A673 (cell line): ENCODE results near the gene ACOXL. TPM values are rescaled to one million over a fixed set of nuclear protein-coding genes. Genes with fewer than 3 reads are reported as not detected.

ENCODE experiments used
- BruUV-seq: library from RNA; stranded (reverse); fragments of 400-500 nt; replicated peaks from 2 replicates; lab custom pipeline; 2021; lab: Mats Ljungman, UMichigan
- CTCF ChIA-PET: fragments of 300-600 bp; sonication (Branson Sonifier 250); formaldehyde crosslinking; loops from one replicate; lab custom pipeline; 2022; ENCODE audit warnings: antibody characterized with exemption; lab: Charles Lee
- POLR2A ChIA-PET: fragments of 300-600 bp; sonication (Branson Sonifier 250); formaldehyde crosslinking; loops from one replicate; lab custom pipeline; 2022; ENCODE audit warnings: antibody characterized with exemption; ENCODE audit not compliant: low non-redundant PET; lab: Charles Lee
- DNase-seq: peaks from one replicate; pipeline ENCODE4 v3.0.0-alpha.2; 2015; ENCODE audit warnings: low spot score
- H3K27ac ChIP-seq: fragments of 200-600 bp; sonication (generic); 2 replicates; pipeline ENCODE4 v1.5.1; 2016; ENCODE audit warnings: mixed run types, low read depth, mild to moderate bottlenecking, mixed read lengths, antibody characterized with exemption, low read length; ENCODE audit not compliant: poor library complexity, severe bottlenecking
- H3K27me3 ChIP-seq: fragments of 200-600 bp; sonication (generic); replicated peaks from 2 replicates; pipeline ENCODE4 v1.6.1; 2017; ENCODE audit warnings: mixed run types, low read depth, mild to moderate bottlenecking, mixed read lengths, antibody characterized with exemption, low read length; ENCODE audit not compliant: insufficient read depth, poor library complexity
- H3K36me3 ChIP-seq: fragments of 200-600 bp; sonication (generic); 2 replicates; pipeline ENCODE4 v1.6.1; 2016; ENCODE audit warnings: mixed run types, mild to moderate bottlenecking, mixed read lengths, antibody characterized with exemption, low read length; ENCODE audit not compliant: insufficient read depth, poor library complexity, severe bottlenecking
- H3K4me1 ChIP-seq: fragments of 200-600 bp; sonication (generic); 2 replicates; pipeline ENCODE4 v1.6.1; 2017; ENCODE audit warnings: mixed run types, mild to moderate bottlenecking, mixed read lengths, antibody characterized with exemption, low read length; ENCODE audit not compliant: insufficient read depth, poor library complexity, severe bottlenecking
- H3K4me3 ChIP-seq: fragments of 200-600 bp; sonication (generic); 2 replicates; pipeline ENCODE4 v1.5.1; 2016; ENCODE audit warnings: low read depth, mixed run types, mild to moderate bottlenecking, mixed read lengths, low read length; ENCODE audit not compliant: poor library complexity, severe bottlenecking
- H3K9me3 ChIP-seq: fragments of 200-600 bp; sonication (generic); 2 replicates; pipeline ENCODE4 v1.6.1; 2016; ENCODE audit warnings: mixed run types, low read depth, mild to moderate bottlenecking, mixed read lengths, antibody characterized with exemption, low read length; ENCODE audit not compliant: poor library complexity, severe bottlenecking
- EZH2 ChIP-seq: fragments of 200-600 bp; sonication (generic); IDR thresholded peaks from 2 replicates; pipeline ENCODE4 v1.6.1; 2017; ENCODE audit warnings: borderline replicate concordance, low read depth, mild to moderate bottlenecking, mixed read lengths, antibody characterized with exemption, low read length; ENCODE audit not compliant: poor library complexity, severe bottlenecking
- intact Hi-C: fragments of 100-400 bp; cut with micrococcal nuclease; formaldehyde crosslinking; loops from one replicate; pipeline ENCODE4 v1.10.0; 2022; ENCODE audit not compliant: unreplicated experiment
- total RNA-seq: library from RNA; stranded (reverse); gene quantifications from 2 replicates; pipeline ENCODE4 v1.2.3, GENCODE V29; 2021
- TF ChIP-seq, protein P1 (sequence below): fragments of 300-800, 200-600 bp; sonication (generic); conservative IDR thresholded peaks from 2 replicates; pipeline ENCODE4 v1.5.1; 2017; ENCODE audit warnings: low read depth, mild to moderate bottlenecking, antibody characterized with exemption, low read length, moderate library complexity, mixed read lengths

ACOXL gene
- total RNA-seq, 1 experiment from 2014 or later = not detected

DNA sequence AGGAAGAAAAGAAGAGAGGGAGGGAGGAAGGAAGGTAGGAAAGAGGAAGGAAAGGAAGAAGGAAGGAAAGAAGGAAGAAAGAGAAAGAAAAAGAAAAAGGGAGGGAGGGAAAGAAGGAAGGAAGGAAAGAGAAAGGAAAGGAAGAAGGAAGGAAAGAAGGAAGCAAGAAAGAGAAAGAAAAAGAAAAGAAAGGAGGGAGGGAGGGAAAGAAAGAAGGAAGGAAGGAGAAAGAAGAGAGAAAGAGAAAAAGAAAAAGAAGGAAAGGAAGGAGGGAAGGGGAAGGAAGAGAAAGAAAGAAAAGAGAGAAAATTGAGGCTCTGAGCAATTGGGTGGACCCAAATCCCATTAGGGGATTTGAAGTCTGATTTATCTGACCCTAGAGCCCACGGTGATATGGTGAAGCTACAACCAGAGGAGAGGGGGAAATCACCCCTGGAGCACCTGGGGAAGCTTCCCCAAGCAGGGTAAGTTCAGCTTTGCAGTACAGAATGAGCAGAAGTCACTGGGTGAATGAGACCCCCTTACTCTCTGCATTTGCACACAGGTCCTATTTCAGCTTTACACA, 210.8 kb downstream of the ACOXL start:
- Histone ChIP-seq H3K27me3 (no peaks in the 10 kb centered on the region), H3K27ac (no peak overlapping the region), H3K4me1 (no peaks in the 10 kb centered on the region), H3K9me3 (no peaks in the 10 kb centered on the region), H3K36me3 (no peaks in the 10 kb centered on the region), H3K4me3 (no peak overlapping the region)
- ChIA-PET CTCF (no interaction called here), POLR2A (no interaction called here)
- TF ChIP-seq, protein P1, sequence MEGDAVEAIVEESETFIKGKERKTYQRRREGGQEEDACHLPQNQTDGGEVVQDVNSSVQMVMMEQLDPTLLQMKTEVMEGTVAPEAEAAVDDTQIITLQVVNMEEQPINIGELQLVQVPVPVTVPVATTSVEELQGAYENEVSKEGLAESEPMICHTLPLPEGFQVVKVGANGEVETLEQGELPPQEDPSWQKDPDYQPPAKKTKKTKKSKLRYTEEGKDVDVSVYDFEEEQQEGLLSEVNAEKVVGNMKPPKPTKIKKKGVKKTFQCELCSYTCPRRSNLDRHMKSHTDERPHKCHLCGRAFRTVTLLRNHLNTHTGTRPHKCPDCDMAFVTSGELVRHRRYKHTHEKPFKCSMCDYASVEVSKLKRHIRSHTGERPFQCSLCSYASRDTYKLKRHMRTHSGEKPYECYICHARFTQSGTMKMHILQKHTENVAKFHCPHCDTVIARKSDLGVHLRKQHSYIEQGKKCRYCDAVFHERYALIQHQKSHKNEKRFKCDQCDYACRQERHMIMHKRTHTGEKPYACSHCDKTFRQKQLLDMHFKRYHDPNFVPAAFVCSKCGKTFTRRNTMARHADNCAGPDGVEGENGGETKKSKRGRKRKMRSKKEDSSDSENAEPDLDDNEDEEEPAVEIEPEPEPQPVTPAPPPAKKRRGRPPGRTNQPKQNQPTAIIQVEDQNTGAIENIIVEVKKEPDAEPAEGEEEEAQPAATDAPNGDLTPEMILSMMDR = no peak
- TF ChIP-seq EZH2 = no peak
- no peak for DNase-seq
- no TSS peak for BruUV-seq
- intact Hi-C loops = no loop called here

DNA sequence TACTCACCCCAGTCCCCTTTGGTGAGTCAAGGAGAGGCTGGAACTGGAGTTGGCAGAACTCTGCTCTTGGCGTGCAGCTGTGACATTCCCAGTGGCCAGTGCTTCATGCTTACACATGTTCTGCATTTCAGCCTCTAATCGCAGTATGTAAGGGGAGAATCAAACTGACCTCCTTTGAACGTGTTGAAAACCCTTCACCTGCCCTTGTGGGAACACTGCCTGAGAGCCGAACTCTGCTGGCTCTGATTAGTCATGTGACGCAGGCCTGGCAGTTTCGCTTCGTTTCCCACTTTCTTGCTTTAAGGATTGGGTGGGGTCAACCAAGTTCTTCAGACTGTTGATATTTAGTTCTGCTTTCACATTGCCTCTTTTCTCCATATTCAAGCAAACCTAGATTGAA, 214.5 kb downstream of the ACOXL start:
- Histone ChIP-seq H3K9me3 (no peaks in the 10 kb centered on the region), H3K36me3 (no peaks in the 10 kb centered on the region), H3K4me3 (no peak overlapping the region), H3K27ac (no peak overlapping the region), H3K4me1 (no peaks in the 10 kb centered on the region), H3K27me3 (peaks cover 6% of the 10 kb centered on the region)
- CTCF ChIA-PET = no interaction called here
- POLR2A ChIA-PET = no interaction called here
- intact Hi-C loops = no loop called here
- no TSS peak for BruUV-seq
- DNase-seq = no peak
- TF ChIP-seq EZH2 = no peak
- TF ChIP-seq, protein P1 = no peak

DNA sequence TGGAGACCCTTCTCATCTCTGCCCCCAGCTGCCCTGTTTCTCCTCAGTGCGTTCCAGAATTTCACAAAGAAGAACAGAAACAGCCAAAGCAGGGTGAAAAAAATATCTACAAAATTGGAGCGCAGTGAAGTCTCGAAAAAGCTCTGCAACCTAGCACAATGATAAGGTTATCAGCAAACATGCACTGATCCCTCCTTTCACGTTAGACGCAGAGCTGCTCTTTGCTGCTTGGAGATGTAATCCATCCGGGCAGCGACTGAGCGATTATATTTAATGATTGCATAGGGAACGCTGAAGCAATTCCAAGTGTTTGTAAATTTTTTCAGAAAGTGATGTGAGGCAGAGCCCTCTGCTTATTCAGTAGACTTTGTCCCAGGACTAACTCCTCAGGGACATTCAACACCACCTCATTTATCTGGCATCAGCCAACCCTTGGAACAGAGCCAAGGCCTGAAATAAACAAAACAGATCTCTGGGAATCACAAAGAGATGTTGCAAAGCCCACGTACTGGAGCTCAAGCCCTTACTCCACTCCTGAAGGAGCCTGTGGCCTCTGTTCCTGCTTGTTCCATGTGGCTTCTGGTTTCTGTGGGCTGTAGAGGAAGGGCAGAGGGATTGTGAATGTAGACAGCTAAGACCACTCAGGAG, 215.8 kb downstream of the ACOXL start:
- Histone ChIP-seq H3K4me1 (no peaks in the 10 kb centered on the region), H3K4me3 (no peak overlapping the region), H3K27me3 (peaks cover 18% of the 10 kb centered on the region), H3K9me3 (no peaks in the 10 kb centered on the region), H3K36me3 (no peaks in the 10 kb centered on the region), H3K27ac (no peak overlapping the region)
- TF ChIP-seq, protein P1 = no peak
- ChIA-PET POLR2A (no interaction called here), CTCF (no interaction called here)
- no peak for DNase-seq
- intact Hi-C loops = no loop called here
- BruUV-seq = no TSS peak
